H9 (cell line): ENCODE results near the gene ARFGAP1. TPM values are rescaled to one million over a fixed set of nuclear protein-coding genes. Genes with fewer than 3 reads are reported as not detected.

ENCODE experiments used
- DNase-seq: peaks from one replicate; pipeline ENCODE4 v3.0.0-alpha.2; 2017
- H2AFZ ChIP-seq: one replicate; pipeline ENCODE4 v1.6.1; 2013; ENCODE audit warnings: mild to moderate bottlenecking, low read length, control low read depth, moderate library complexity
- H2AK5ac ChIP-seq: 2 replicates; pipeline ENCODE4 v1.6.1; 2013; ENCODE audit warnings: low read length, control low read depth, mixed read lengths; ENCODE audit not compliant: insufficient read length
- H2BK120ac ChIP-seq: one replicate; pipeline ENCODE4 v1.6.1; 2013; ENCODE audit warnings: low read depth, mild to moderate bottlenecking, low read length, control low read depth, inconsistent platforms; ENCODE audit not compliant: poor library complexity, severe bottlenecking
- H2BK12ac ChIP-seq: 2 replicates; pipeline ENCODE4 v1.6.1; 2013; ENCODE audit warnings: low read length, control low read depth, mixed read lengths, low read depth; ENCODE audit not compliant: insufficient read length
- H2BK15ac ChIP-seq: 2 replicates; pipeline ENCODE4 v1.6.1; 2013; ENCODE audit warnings: low read depth, low read length, control low read depth
- H2BK20ac ChIP-seq: one replicate; pipeline ENCODE4 v1.6.1; 2013; ENCODE audit warnings: low read depth, mild to moderate bottlenecking, low read length, control low read depth, inconsistent platforms; ENCODE audit not compliant: poor library complexity, severe bottlenecking
- H2BK5ac ChIP-seq: 2 replicates; pipeline ENCODE4 v1.6.1; 2013; ENCODE audit warnings: low read length, control low read depth, mixed read lengths; ENCODE audit not compliant: insufficient read length
- H3K14ac ChIP-seq: 2 replicates; pipeline ENCODE4 v1.6.1; 2013; ENCODE audit warnings: low read length, control low read depth; ENCODE audit not compliant: insufficient read depth
- H3K18ac ChIP-seq: 2 replicates; pipeline ENCODE4 v1.6.1; 2013; ENCODE audit warnings: low read depth, mild to moderate bottlenecking, mixed read lengths, low read length, control low read depth; ENCODE audit not compliant: insufficient read length
- H3K23ac ChIP-seq: 2 replicates; pipeline ENCODE4 v1.6.1; 2013; ENCODE audit warnings: low read length, control low read depth, mixed read lengths, low read depth; ENCODE audit not compliant: insufficient read length
- H3K23me2 ChIP-seq: 2 replicates; pipeline ENCODE4 v1.6.1; 2013; ENCODE audit warnings: low read depth, mild to moderate bottlenecking, mixed read lengths, low read length, control low read depth; ENCODE audit not compliant: insufficient read length, poor library complexity, severe bottlenecking
- H3K27ac ChIP-seq: 2 replicates; pipeline ENCODE4 v1.5.1; 2013; ENCODE audit warnings: low read length, control low read depth, mixed read lengths, low read depth; ENCODE audit not compliant: insufficient read length
- H3K27me3 ChIP-seq: 2 replicates; pipeline ENCODE4 v1.6.1; 2013; ENCODE audit warnings: low read length, control low read depth, inconsistent platforms; ENCODE audit not compliant: insufficient read depth
- H3K4ac ChIP-seq: 2 replicates; pipeline ENCODE4 v1.6.1; 2013; ENCODE audit warnings: low read depth, mild to moderate bottlenecking, control low read depth, inconsistent platforms, low read length, moderate library complexity
- H3K4me1 ChIP-seq: 2 replicates; pipeline ENCODE4 v1.6.1; 2013; ENCODE audit warnings: low read length, control low read depth, inconsistent platforms; ENCODE audit not compliant: insufficient read depth
- H3K4me2 ChIP-seq: 2 replicates; pipeline ENCODE4 v1.6.1; 2013; ENCODE audit warnings: low read length, control low read depth, mixed read lengths; ENCODE audit not compliant: insufficient read length, insufficient read depth
- H3K56ac ChIP-seq: 2 replicates; pipeline ENCODE4 v1.6.1; 2013; ENCODE audit warnings: low read depth, mild to moderate bottlenecking, mixed read lengths, low read length, control low read depth; ENCODE audit not compliant: insufficient read length
- H3K79me1 ChIP-seq: 2 replicates; pipeline ENCODE4 v1.6.1; 2013; ENCODE audit warnings: low read depth, mild to moderate bottlenecking, moderate library complexity, low read length, control low read depth, inconsistent platforms; ENCODE audit not compliant: insufficient read depth, poor library complexity, severe bottlenecking
- H3K79me2 ChIP-seq: 2 replicates; pipeline ENCODE4 v1.6.1; 2013; ENCODE audit warnings: low read length, control low read depth, inconsistent platforms; ENCODE audit not compliant: insufficient read depth
- H3K9ac ChIP-seq: 2 replicates; pipeline ENCODE4 v1.6.1; 2013; ENCODE audit warnings: low read length, control low read depth, mixed read lengths; ENCODE audit not compliant: insufficient read length; ENCODE audit errors: extremely low read depth
- H3K9me3 ChIP-seq: one replicate; pipeline ENCODE4 v1.6.1; 2013; ENCODE audit warnings: low read depth, low read length, inconsistent platforms; ENCODE audit not compliant: control insufficient read depth
- H3T11ph ChIP-seq: one replicate; pipeline ENCODE4 v1.6.1; 2013; ENCODE audit warnings: mild to moderate bottlenecking, low read length, control low read depth, inconsistent platforms
- H4K20me1 ChIP-seq: one replicate; pipeline ENCODE4 v1.6.1; 2013; ENCODE audit not compliant: control insufficient read depth, insufficient read length, insufficient read depth
- H4K5ac ChIP-seq: 2 replicates; pipeline ENCODE4 v1.6.1; 2013; ENCODE audit warnings: low read depth, mild to moderate bottlenecking, mixed read lengths, low read length, control low read depth; ENCODE audit not compliant: insufficient read length
- H4K8ac ChIP-seq: replicated peaks from 2 replicates; pipeline ENCODE4 v1.6.1; 2013; ENCODE audit warnings: low read length, control low read depth, mixed read lengths, low read depth; ENCODE audit not compliant: insufficient read length
- H4K91ac ChIP-seq: 2 replicates; pipeline ENCODE4 v1.6.1; 2013; ENCODE audit warnings: low read depth, mild to moderate bottlenecking, moderate library complexity, mixed read lengths, low read length, control low read depth; ENCODE audit not compliant: insufficient read length
- H3K27ac Mint-ChIP-seq, 3 experiments: 2 replicates in 2 of 3; 3 replicates in 1 of 3; pipeline ENCODE4 v1.8.0; 2020 to 2021; ENCODE audit warnings: mixed read lengths in 3 of 3, mild to moderate bottlenecking in 1 of 3, moderate library complexity in 1 of 3
- H3K27me3 Mint-ChIP-seq: 2 replicates; pipeline ENCODE4 v1.8.0; 2021; ENCODE audit warnings: low read depth, mild to moderate bottlenecking, moderate library complexity, mixed read lengths
- H3K36me3 Mint-ChIP-seq, 3 experiments: 2 replicates in 2 of 3; 3 replicates in 1 of 3; pipeline ENCODE4 v1.8.0; 2020 to 2021; ENCODE audit warnings: low read depth in 3 of 3, mixed read lengths in 3 of 3; ENCODE audit not compliant: insufficient read depth in 1 of 3
- H3K4me1 Mint-ChIP-seq, 2 experiments: 2 replicates each; pipeline ENCODE4 v1.8.0; 2020; ENCODE audit warnings: mixed read lengths in 2 of 2
- H3K4me3 Mint-ChIP-seq, 2 experiments: 2 replicates in 1 of 2; 3 replicates in 1 of 2; pipeline ENCODE4 v1.8.0; 2020 to 2021; ENCODE audit warnings: mild to moderate bottlenecking in 2 of 2, mixed read lengths in 2 of 2, moderate library complexity in 1 of 2
- H3K9me3 Mint-ChIP-seq, 2 experiments: 2 replicates in 1 of 2; 3 replicates in 1 of 2; pipeline ENCODE4 v1.8.0; 2020; ENCODE audit warnings: mild to moderate bottlenecking in 2 of 2, mixed read lengths in 2 of 2, moderate library complexity in 1 of 2
- CTCF ChIP-seq: fragments of 200-600 bp; sonication (generic); conservative IDR thresholded peaks from 3 replicates; pipeline ENCODE4 v1.8.0; 2021; ENCODE audit warnings: antibody characterized with exemption, mild to moderate bottlenecking
- WGBS: extraction: QIAGEN DNeasy Blood & Tissue Kit; methylation state at CpG from one replicate; pipeline ENCODE4 v1.1.7; 2013; ENCODE audit warnings: missing lambda C conversion rate, low lambda C conversion rate, mixed read lengths; ENCODE audit not compliant: insufficient read length; ENCODE audit errors: extremely low coverage; 5-methylcytosine and 5-hydroxymethylcytosine counted together
- total RNA-seq: library from RNA; stranded (reverse); gene quantifications from 2 replicates; pipeline ENCODE4 v1.2.1, GENCODE V29; 2021

ARFGAP1 gene
- total RNA-seq, 1 experiment from 2014 or later: 114 TPM

- Histone ChIP-seq H3K9ac (no peak overlapping the region), H3T11ph (no peak overlapping the region), H3K23me2 (no peaks in the 10 kb centered on the region), H3K4me2 (no peak overlapping the region), H2AK5ac (no peak overlapping the region), H2BK5ac (no peak overlapping the region), H3K4ac (no peak overlapping the region), H2AFZ (no peak overlapping the region), H3K9me3 (no peaks in the 10 kb centered on the region), H3K18ac (no peak overlapping the region), H2BK20ac (no peak overlapping the region), H4K20me1 (no peaks in the 10 kb centered on the region), H3K27ac (no peak overlapping the region), H3K79me1 (no peaks in the 10 kb centered on the region), H4K5ac (no peak overlapping the region), H3K4me1 (no peaks in the 10 kb centered on the region), H4K8ac (no peak overlapping the region), H3K79me2 (no peaks in the 10 kb centered on the region), H3K56ac (no peak overlapping the region), H2BK15ac (no peak overlapping the region), H4K91ac (no peak overlapping the region), H3K27me3 (no peaks in the 10 kb centered on the region), H2BK120ac (no peak overlapping the region), H2BK12ac (no peak overlapping the region), H3K23ac (no peak overlapping the region), H3K14ac (no peak overlapping the region)
- Mint-ChIP-seq H3K9me3 (peaks cover 2 to 3% of the 10 kb centered on the region in 2 experiments; a peak in 1 of 5 replicates), H3K4me3 (no peak overlapping the region), H3K27me3 (peaks cover 10% of the 10 kb centered on the region), H3K4me1 (peaks cover 4% of the 10 kb centered on the region in 2 experiments; a peak in 3 of 4 replicates), H3K27ac (no peak overlapping the region), H3K36me3 (no peaks in the 10 kb centered on the region)
- no peak for DNase-seq
- no peak for TF ChIP-seq CTCF
- no CpG with 5 or more reads among the region's 23 CpGs for WGBS
Measured at GRCh38 chr20:63307538-63308217, 35.1 kb downstream of the ARFGAP1 start.
